Activated naive CD8-positive, alpha-beta T cell treated with anti-CD3 and anti-CD28 coated beads, Interleukin-2, amount 10 ng/mL, durations not matched to agents 7 days and 5 days (primary cell): ENCODE measurements around the gene LDHAL6A. TPM values are rescaled to one million over a fixed set of nuclear protein-coding genes. Genes with fewer than 3 reads are reported as not detected.
A peak's percentile ranks its signal among the peaks of the same experiment; 100 is the strongest.

Source experiments
- ATAC-seq: fragments of 150-1000 bp; cut with Tn5 transposase; one replicate; pipeline ENCODE4 v1.10.0; 2021; ENCODE audit warnings: low read depth, moderate library complexity
- POLR2A ChIA-PET: fragments of 350-600 bp; sonication (Branson Sonifier 250); formaldehyde crosslinking; loops from one replicate; lab custom pipeline; 2021; ENCODE audit warnings: antibody characterized with exemption; lab: Charles Lee
- DNase-seq: peaks from one replicate; pipeline ENCODE4 v3.0.0; 2021
- H3K27ac Mint-ChIP-seq: one replicate; pipeline ENCODE4 v1.8.0; 2022; ENCODE audit warnings: mild to moderate bottlenecking, mixed read lengths
- H3K27me3 Mint-ChIP-seq: one replicate; pipeline ENCODE4 v1.8.0; 2022; ENCODE audit warnings: mild to moderate bottlenecking, moderate library complexity, mixed read lengths
- H3K36me3 Mint-ChIP-seq: one replicate; pipeline ENCODE4 v1.8.0; 2021; ENCODE audit warnings: mild to moderate bottlenecking, mixed read lengths
- H3K4me1 Mint-ChIP-seq: one replicate; pipeline ENCODE4 v1.8.0; 2021; ENCODE audit warnings: mixed read lengths
- H3K4me3 Mint-ChIP-seq: one replicate; pipeline ENCODE4 v1.8.0; 2022; ENCODE audit warnings: mild to moderate bottlenecking, moderate library complexity, mixed read lengths
- H3K9me3 Mint-ChIP-seq: one replicate; pipeline ENCODE4 v1.8.0; 2021; ENCODE audit warnings: mixed read lengths
- total RNA-seq, 2 experiments: library from RNA; stranded (reverse); gene quantifications; one replicate each; pipeline ENCODE4 v1.2.3, GENCODE V29; 2021

The LDHAL6A gene
- total RNA-seq, 2 experiments from 2014 or later: not detected

DNA sequence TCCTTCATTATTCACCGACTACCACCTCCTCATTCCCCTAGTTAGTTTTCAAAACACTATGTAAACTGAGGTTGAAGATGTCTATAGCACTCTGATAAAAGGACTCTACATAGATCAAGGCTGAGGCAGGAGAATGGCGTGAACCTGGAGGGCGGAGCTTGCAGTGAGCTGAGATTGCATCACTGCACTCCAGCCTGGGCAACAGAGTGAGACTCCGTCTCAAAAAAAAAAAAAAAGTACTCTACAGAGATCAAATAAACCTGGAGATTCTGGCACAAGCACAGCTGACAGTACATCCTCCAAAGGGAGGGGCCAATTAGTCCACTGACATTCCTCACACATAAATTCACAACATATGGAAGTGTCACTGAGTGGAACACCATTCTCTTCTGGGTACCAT, 40.0 kb downstream of the LDHAL6A start:
- peaks cover 7% of the 10 kb centered on the region for H3K4me1 Mint-ChIP-seq
- DNase-seq (no peak), ATAC-seq (no peak)
- peaks cover 34% of the 10 kb centered on the region for H3K36me3 Mint-ChIP-seq
- no peak overlapping the region for H3K27ac Mint-ChIP-seq
- POLR2A ChIA-PET: no interaction called here
- no peaks in the 10 kb centered on the region for H3K27me3 Mint-ChIP-seq
- no peaks in the 10 kb centered on the region for H3K9me3 Mint-ChIP-seq
- H3K4me3 Mint-ChIP-seq: no peak overlapping the region

DNA sequence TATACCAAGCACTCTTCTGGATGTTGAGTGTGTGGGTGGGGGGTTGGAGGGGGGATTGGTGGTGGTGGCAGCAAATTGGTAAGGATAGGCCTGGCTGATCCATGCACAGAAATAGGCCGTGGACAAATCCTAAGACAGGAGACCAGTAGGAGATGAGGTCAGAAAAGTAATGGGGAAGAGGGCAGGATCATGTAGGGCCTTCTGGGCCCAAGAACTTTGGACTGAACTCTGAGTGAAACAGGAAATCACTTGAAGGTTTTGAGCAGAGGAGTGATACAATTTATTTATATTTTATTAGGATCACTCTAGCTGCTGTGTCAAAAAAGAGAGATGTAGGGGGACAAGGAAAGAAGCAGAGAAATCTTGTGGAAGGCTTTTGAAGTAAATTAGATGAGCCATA, 42.4 kb downstream of the LDHAL6A start:
- Mint-ChIP-seq H3K4me1 (peaks cover 7% of the 10 kb centered on the region), H3K9me3 (no peaks in the 10 kb centered on the region), H3K4me3 (no peak overlapping the region), H3K27ac (no peak overlapping the region), H3K36me3 (peaks cover 49% of the 10 kb centered on the region), H3K27me3 (no peaks in the 10 kb centered on the region)
- DNase-seq (no peak), ATAC-seq (no peak)
- POLR2A ChIA-PET: no interaction called here

DNA sequence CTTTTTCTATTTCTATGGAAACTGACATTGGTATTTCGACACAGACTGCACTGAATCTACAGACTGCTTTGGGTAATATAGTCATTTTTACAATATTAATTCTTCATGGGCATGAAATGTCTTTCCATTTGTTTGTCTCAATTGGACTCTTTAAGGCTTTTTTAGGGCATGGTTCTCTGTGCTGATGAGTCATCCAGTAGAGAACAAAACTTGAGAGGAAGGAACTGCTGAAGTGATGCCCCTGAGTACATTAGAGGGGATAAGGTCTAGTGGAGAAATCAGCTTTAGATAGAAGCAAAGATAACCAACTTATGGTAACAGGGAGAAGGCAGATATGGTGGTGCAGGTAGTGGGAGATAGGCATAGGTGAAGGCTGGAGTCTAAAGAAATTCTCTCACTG, 46.0 kb downstream of the LDHAL6A start:
- Mint-ChIP-seq H3K27me3 (no peaks in the 10 kb centered on the region), H3K4me3 (no peak overlapping the region)
- POLR2A ChIA-PET: no interaction called here

DNA sequence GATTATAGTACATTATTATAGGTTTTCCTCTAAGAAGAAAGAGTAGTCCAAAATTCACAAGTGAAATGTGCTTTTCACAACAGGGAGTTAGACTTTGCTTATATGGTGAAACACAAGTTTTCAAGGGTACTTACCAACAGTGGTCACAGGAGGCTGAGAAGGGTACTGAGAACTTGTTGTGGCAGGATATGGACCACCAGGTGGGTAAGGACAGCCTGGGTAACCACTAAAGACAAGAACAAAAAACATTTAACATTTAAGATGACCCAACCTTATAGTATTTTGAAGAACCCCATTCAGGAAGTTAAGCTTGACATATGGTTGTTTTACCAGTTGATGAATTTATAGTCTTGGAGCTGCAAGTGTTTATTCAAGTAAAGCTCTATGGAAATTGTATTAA, 46.7 kb downstream of the LDHAL6A start:
- Mint-ChIP-seq H3K27me3 (no peaks in the 10 kb centered on the region), H3K4me1 (peaks cover 5% of the 10 kb centered on the region), H3K9me3 (no peaks in the 10 kb centered on the region), H3K36me3 (peaks cover 45% of the 10 kb centered on the region), H3K4me3 (no peak overlapping the region), H3K27ac (no peak overlapping the region)
- POLR2A ChIA-PET: no interaction called here
- ATAC-seq (no peak), DNase-seq (no peak)

More for the DNA sequence above, 46.0 kb downstream of the LDHAL6A start:
- H3K9me3 Mint-ChIP-seq: no peaks in the 10 kb centered on the region
- no peak for DNase-seq
- no peak for ATAC-seq
- H3K4me1 Mint-ChIP-seq: peaks cover 5% of the 10 kb centered on the region
- H3K27ac Mint-ChIP-seq: peak overlapping the region; percentile 26
- peaks cover 41% of the 10 kb centered on the region for H3K36me3 Mint-ChIP-seq

DNA sequence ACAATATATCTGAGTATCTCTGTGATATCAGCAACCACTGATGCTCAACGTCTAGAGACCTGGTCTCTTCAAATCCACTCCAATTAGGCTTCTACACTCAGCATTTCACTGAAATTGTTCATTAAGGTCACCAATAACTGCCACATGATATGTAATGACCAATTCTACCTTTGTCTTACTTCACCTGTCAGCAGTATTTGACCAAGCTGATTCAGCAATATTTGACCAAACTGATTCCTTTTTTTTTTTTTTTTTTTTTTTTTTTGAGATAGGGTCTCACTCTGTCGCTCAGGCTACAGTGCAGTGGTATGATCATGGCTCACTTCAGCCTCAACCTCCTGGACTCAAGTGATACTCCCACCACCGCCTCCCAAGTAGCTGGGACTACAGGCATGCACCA, 65.5 kb downstream of the LDHAL6A start:
- Mint-ChIP-seq H3K36me3 (peaks cover 14% of the 10 kb centered on the region), H3K4me3 (no peak overlapping the region)
- POLR2A ChIA-PET: interaction anchor here (0.8 kb wide), 1 partner anchor 125 kb away, joined by 4 read pairs; no protein-coding TSS in a partner anchor

DNA sequence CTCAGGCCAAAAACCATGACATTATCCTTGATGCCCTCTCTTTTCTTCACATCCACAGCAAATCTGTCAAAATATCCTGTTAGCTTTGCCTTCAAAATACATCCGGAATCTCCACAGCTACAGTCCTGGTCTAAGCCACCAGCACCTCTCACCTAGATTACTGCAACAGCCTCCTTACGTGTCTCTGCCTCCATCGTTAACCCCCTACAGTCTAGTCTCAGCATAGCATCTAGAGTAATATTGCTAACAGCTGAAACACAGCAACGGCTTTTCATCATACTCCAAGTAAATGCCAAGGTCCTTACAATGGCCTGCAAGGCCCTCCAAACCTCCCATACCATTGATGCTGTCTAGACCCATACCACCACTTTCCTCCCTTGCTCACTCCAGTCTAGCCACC, 66.7 kb downstream of the LDHAL6A start:
- H3K27ac Mint-ChIP-seq: no peak overlapping the region
- no peaks in the 10 kb centered on the region for H3K27me3 Mint-ChIP-seq
- POLR2A ChIA-PET: no interaction called here
- no peak overlapping the region for H3K4me3 Mint-ChIP-seq
- peaks cover 19% of the 10 kb centered on the region for H3K4me1 Mint-ChIP-seq
- no peaks in the 10 kb centered on the region for H3K9me3 Mint-ChIP-seq
- ATAC-seq (no peak), DNase-seq (no peak)
- H3K36me3 Mint-ChIP-seq: peaks cover 14% of the 10 kb centered on the region

More for the DNA sequence above, 65.5 kb downstream of the LDHAL6A start:
- no peak for DNase-seq
- ATAC-seq: no peak
- peaks cover 16% of the 10 kb centered on the region for H3K4me1 Mint-ChIP-seq
- H3K9me3 Mint-ChIP-seq: no peaks in the 10 kb centered on the region
- H3K27me3 Mint-ChIP-seq: no peaks in the 10 kb centered on the region
- H3K27ac Mint-ChIP-seq: no peak overlapping the region

DNA sequence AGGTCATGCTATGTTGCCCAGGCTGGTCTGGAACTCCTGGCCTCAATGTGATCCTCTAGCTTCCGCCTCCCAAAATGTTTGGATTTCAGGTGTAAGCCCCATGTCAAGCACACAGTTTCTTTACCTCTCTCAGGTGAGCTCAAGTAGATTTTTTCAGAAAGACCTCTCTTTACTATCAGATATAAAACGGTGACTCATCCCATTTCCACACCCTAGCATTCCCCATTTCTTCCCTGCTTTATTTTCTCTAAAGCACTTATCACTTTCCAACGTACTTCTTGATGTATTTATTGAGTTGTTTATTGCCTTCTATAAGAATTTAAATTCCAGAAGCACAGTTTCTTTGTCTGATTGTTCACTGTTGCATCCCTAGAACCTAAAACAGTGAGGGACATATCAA, 67.4 kb downstream of the LDHAL6A start:
- Mint-ChIP-seq H3K4me1 (peaks cover 24% of the 10 kb centered on the region), H3K27me3 (no peaks in the 10 kb centered on the region), H3K27ac (no peak overlapping the region), H3K4me3 (no peak overlapping the region), H3K9me3 (no peaks in the 10 kb centered on the region), H3K36me3 (peaks cover 15% of the 10 kb centered on the region)
- no peak for DNase-seq
- no peak for ATAC-seq
- POLR2A ChIA-PET: no interaction called here

DNA sequence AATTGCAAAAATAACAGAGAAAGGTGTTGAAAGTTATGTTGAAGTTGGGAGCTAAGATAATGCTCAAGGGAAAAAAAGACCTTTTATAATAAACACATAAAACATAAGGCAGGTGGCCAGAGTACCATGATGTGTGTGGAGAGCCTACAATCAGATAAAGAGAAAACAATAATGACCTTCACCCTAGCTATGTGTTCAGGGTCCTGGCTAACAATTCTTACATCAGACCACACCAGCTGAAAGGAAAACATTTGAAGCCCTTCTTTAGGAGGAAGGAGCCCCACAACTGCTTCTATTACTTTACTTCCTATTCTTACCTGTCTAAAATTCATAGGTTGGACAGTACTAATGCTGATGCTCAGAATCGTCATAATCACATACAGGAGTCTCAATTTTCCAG, 68.6 kb downstream of the LDHAL6A start:
- H3K4me1 Mint-ChIP-seq: peaks cover 27% of the 10 kb centered on the region

DNA sequence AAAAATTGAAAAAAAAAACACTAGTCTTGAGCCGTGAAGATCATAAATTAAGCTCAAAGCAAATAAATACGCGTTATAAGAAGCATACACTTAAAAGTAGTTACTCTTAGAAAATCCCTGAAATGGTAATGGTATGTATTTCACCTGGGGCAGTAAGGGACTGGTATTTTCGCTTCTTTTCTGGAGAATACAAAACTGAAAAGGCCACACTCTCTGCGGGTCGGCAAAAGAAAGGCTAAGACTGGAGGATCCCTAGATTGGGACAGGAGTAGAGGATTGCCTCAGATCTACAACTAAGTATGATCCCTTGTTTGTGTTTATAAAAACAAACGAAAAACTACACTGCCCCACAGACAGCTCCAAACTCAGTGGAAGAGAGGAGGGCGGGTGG, 70.5 kb downstream of the LDHAL6A start:
- Mint-ChIP-seq H3K27me3 (no peaks in the 10 kb centered on the region), H3K36me3 (peaks cover 15% of the 10 kb centered on the region), H3K4me3 (peak overlapping the region; percentile 99), H3K9me3 (no peaks in the 10 kb centered on the region), H3K4me1 (peaks cover 24% of the 10 kb centered on the region), H3K27ac (peak overlapping the region; percentile 100)
- no peak for DNase-seq
- ATAC-seq: no peak
- POLR2A ChIA-PET: interaction anchor here (0.6 to 2.2 kb wide), 17 partner anchors 11 to 422 kb away, joined by 3 to 27 read pairs (median 4); partner anchors contain the start of genes GTF2H1, HPS5, LDHA and SPTY2D1

More for the DNA sequence above, 68.6 kb downstream of the LDHAL6A start:
- H3K27me3 Mint-ChIP-seq: no peaks in the 10 kb centered on the region
- no peaks in the 10 kb centered on the region for H3K9me3 Mint-ChIP-seq
- H3K4me3 Mint-ChIP-seq: no peak overlapping the region
- DNase-seq (no peak), ATAC-seq (no peak)
- H3K36me3 Mint-ChIP-seq: peaks cover 15% of the 10 kb centered on the region
- POLR2A ChIA-PET: interaction anchor here (0.5 to 0.7 kb wide), 2 partner anchors 94 to 700 kb away, joined by 3 to 4 read pairs; no protein-coding TSS in a partner anchor
- no peak overlapping the region for H3K27ac Mint-ChIP-seq

DNA sequence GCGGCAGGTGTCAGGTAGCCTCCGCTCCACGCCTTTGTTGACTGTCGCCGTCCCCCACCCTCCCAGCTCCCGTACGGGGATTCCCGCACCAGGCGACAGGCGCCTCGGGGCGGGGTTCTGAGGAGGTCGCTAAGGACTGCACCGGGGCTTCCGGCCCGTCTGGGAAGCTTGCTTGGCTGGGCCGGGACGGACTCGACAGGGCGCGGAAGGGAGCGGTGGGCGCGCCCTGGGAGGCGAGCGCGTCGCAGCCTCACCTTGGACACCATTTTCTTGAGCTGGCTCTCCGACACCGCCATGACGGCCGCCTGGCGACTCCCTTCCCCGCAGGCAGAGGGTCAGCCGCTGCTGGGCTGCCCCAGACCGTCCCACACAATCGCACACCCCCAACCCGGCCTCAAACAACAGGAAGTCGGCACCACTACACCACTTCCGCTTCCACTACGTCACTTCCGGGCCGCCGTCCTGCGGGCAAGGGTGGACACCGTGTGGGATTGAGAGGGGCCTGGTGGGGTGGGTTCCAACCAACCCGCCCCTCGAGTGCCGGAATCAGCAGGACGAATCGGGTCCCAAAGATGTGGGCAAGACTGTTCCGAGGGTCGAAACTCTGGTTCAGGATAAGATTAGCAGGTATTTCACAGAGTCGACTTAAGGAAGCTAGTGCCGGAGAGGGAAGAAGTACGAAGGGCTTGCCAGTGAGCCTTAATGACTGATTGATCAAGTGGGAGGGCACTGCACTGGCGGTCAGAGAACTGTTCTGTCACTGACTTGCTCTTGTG, 71.1 kb downstream of the LDHAL6A start, which contains the start of gene TSG101:
Gene TSG101 (minus strand): TSS at position 422 of the 776 bp plus-strand sequence. CDS start 126 bp downstream, at position 296.
- DNase-seq (peak; percentile 93), ATAC-seq (peak; percentile 91)
- Mint-ChIP-seq H3K4me3 (peak within 1 kb of the TSS; percentile 99), H3K27ac (peak within 1 kb of the TSS; percentile 100), H3K4me1 (peaks cover 24% of the 10 kb centered on the region), H3K36me3 (peaks cover 15% of the 10 kb centered on the region), H3K9me3 (no peaks in the 10 kb centered on the region), H3K27me3 (no peaks in the 10 kb centered on the region)
- POLR2A ChIA-PET: interaction anchor here (0.6 to 2.2 kb wide), 19 partner anchors 12 to 422 kb away, joined by 3 to 27 read pairs (median 4); partner anchors contain the start of genes GTF2H1, HPS5, LDHA and SAAL1

DNA sequence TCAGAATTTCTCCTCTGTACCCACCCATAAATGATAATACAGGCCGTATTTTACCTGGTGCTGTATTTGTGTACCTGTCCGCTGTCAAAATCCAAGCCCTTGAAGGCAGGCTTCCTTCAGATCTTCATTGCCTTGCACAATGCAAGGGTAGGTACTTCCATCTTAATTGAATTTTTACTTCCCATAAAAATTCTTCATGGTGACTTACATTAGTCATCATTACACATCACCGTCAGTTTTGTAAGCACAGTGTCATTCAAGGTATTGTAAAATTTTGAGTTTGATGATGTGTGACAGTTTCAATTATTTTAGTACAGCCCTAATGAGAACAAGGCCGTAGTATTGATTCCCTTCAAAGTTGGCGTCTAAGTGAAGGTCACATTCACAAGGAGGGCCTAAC, 71.9 kb downstream of the LDHAL6A start:
- Mint-ChIP-seq H3K4me3 (peak overlapping the region; percentile 99), H3K9me3 (no peaks in the 10 kb centered on the region), H3K27ac (peak overlapping the region; percentile 100), H3K36me3 (peaks cover 8% of the 10 kb centered on the region), H3K4me1 (peaks cover 18% of the 10 kb centered on the region), H3K27me3 (no peaks in the 10 kb centered on the region)
- ATAC-seq (no peak), DNase-seq (no peak)
- POLR2A ChIA-PET: interaction anchor here (0.5 to 2.2 kb wide), 12 partner anchors 15 to 422 kb away, joined by 3 to 27 read pairs (median 5); partner anchors contain the start of genes GTF2H1, HPS5, LDHA and SAAL1
